DMS114 treated with DMSO at 0.1 percent for 48 hours (cell line): ENCODE data around the gene DDRGK1.

Experiments
- DNase-seq: peaks from one replicate; lab custom pipeline; 2025; ENCODE audit not compliant: unreplicated experiment; lab: John Stamatoyannopoulos, UW

DDRGK1 gene

GRCh38 chr20:3235666-3236324, 31.3 kb upstream of the DDRGK1 start:
- DNase-seq = no peak

- DNase-seq = no peak
Observed at GRCh38 chr20:3233991-3234498, 29.6 kb upstream of the DDRGK1 start.

- DNase-seq = no peak
Observed at GRCh38 chr20:3233131-3233990, 28.9 kb upstream of the DDRGK1 start.

- DNase-seq = no peak
Observed at GRCh38 chr20:3231889-3232588, 27.6 kb upstream of the DDRGK1 start.

- DNase-seq = no peak
Observed at GRCh38 chr20:3231116-3231515, 26.6 kb upstream of the DDRGK1 start.

- DNase-seq = no peak
Observed at GRCh38 chr20:3229798-3230197, 25.3 kb upstream of the DDRGK1 start.

GRCh38 chr20:3229158-3229557, 24.7 kb upstream of the DDRGK1 start:
- DNase-seq = no peak

- DNase-seq = no peak
Observed at GRCh38 chr20:3228750-3229032, 24.2 kb upstream of the DDRGK1 start.

- DNase-seq = no peak
Observed at GRCh38 chr20:3227936-3228749, 23.7 kb upstream of the DDRGK1 start.

GRCh38 chr20:3227506-3227905, 23.0 kb upstream of the DDRGK1 start:
- DNase-seq = no peak

GRCh38 chr20:3226864-3227263, 22.4 kb upstream of the DDRGK1 start:
- no peak for DNase-seq

GRCh38 chr20:3226093-3226492, 21.6 kb upstream of the DDRGK1 start:
- DNase-seq = no peak

GRCh38 chr20:3224681-3225421, 20.4 kb upstream of the DDRGK1 start:
- no peak for DNase-seq

GRCh38 chr20:3223994-3224680, 19.7 kb upstream of the DDRGK1 start:
- no peak for DNase-seq

GRCh38 chr20:3223651-3223993, 19.1 kb upstream of the DDRGK1 start:
- DNase-seq = no peak

GRCh38 chr20:3222635-3223600, 18.4 kb upstream of the DDRGK1 start:
- no peak for DNase-seq

- no peak for DNase-seq
Observed at GRCh38 chr20:3221398-3222226, 17.1 kb upstream of the DDRGK1 start.
